CD4-positive, alpha-beta T cell treated with Interleukin-2 at 100 ng/mL for 4 hours (primary cell): ENCODE results near the gene CHTF8.
A peak's percentile ranks its signal among the peaks of the same experiment; 100 is the strongest.
"Not testable (repeated sequence)": the region's sequence is repeated elsewhere in the genome, so short reads cannot be mapped to it uniquely, and the experiment has no call there.

Source experiments
- DNase-seq: peaks from one replicate; pipeline ENCODE4 v3.0.0-alpha.2; 2020; ENCODE audit warnings: low spot score

CHTF8 gene, protein sequence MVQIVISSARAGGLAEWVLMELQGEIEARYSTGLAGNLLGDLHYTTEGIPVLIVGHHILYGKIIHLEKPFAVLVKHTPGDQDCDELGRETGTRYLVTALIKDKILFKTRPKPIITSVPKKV

DNA sequence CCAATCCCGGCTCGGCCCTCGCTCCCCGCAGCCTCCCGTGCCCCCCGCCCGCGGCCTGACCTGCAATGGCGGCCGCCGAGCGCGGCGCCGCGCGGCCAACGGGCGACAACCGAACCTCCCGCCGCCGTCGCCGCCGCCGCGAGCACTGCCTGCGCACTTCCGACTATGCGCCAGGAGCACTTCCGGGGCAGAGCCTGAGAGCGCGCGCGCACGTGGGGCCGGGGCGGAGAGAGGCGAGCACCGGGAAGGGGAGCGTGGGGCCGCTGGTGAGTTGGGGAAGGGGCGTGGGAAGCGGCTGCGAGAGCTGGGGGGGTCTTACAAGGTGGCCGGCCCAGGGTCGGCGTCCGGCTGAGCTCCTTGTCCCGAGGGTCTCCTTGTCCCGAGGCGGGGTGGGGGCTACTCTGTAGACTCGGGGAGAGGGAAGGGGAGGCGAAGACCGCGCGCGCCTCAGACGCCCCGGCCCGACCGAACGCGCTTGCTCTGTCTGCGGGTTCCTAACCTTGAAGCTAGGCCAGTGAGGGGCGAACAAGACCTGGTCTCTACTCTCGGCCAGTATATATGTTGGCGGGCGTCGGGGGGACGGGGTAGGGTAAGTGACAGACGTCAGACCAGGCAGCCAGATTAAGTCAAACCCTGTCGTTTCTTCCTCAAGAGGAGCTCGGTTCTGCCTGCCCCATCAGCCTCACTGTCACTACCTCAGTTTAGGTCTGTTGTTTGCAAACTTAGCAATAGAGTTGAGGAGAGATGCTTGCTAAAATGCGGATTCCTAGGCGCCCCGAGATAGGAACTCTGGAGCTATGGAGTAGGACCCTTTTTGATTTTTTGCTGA, at the start of gene CHTF8, which contains the start of gene UTP4:
CHTF8 (minus strand) TSS at position 165 of the 829 bp plus-strand sequence. CDS start 11,130 bp downstream, outside the sequence.
UTP4 (plus strand) TSS at position 226 of the 829 bp plus-strand sequence. CDS start 811 bp downstream, outside the sequence.
- DNase-seq: peak; percentile 78

DNA sequence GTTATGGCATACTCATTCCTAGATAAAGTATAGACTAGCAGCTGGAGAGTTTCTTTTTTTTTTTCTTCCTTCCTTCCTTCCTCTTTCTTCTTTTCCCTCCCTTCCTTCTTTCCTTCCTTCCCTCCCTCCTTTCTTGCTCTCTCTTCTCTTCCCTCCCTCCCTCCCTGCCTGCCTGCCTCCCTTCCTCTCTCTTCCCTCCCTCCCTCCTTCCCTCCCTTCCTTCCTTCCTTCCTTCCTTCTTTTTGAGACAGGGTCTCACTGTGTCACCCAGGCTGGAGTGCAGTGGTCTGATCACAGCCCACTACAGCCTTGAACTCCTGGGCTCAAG, 47.6 kb upstream of the CHTF8 start:
- DNase-seq: no peak

DNA sequence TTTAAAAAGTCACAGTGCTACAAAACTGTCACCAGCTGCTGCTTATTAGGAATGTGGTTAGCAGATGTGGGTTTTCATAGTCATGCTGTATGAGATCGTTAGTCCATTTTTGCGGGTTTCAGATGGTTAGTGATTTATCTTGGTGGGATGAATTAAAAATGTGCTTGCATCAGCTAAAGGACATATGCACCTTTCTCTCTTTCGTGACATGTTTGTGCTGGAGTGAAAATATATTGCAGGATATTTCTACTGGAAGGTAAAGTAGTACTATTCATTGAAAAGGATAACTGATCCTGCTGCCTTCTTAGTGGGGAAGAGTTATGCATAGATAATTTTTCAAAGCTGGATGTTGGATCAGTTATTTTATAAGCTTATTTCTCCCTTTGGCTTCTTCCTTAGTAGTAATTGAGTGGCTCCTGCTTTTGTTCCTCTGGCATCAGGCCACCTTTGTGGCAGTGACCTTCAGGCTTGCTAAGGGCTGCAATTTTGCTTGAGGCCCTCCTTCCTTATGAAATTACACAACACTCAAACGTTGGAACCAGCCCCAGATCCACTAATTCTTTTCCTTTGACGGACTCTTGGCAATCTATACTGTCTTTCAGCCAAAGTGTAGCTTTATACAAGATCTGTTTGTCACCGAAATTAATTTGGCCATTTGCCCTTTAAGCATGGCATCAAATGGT, 47.1 kb upstream of the CHTF8 start:
- no peak for DNase-seq

DNA sequence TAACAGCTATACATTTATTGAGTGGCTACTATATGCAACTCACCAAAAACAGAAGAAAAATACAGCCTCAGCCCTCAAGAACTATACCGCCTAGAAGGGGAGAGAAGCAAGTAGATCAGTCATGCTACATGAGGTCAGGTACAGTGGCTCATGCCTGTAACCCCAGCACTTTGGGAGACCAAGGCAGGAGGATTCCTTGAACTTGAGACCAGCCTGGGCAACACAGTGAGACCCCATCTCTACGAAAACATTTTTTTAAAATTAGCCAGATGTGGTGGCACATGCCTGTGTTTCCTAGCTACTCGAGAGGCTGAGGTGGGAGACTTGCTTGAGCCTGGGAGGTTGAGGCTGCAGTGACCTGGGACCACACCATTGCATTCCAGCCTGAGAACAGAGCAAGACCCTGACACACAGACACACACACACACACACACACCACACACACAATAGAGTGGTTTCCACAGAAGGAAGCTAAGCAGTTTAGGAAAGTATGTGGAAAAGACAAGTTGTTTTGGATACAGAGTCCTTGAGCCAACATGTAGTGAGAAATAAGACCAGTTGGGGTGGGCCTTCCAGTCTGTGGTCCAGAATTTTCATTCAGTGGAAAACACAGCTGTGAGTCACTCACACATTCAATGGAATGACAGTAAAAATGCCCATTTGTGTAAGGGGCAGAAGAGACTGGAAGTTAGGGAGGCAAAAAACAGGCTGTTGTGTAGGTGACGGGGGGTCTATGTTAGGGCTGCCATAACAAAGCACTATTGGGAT, 43.8 kb upstream of the CHTF8 start:
- DNase-seq: no peak

DNA sequence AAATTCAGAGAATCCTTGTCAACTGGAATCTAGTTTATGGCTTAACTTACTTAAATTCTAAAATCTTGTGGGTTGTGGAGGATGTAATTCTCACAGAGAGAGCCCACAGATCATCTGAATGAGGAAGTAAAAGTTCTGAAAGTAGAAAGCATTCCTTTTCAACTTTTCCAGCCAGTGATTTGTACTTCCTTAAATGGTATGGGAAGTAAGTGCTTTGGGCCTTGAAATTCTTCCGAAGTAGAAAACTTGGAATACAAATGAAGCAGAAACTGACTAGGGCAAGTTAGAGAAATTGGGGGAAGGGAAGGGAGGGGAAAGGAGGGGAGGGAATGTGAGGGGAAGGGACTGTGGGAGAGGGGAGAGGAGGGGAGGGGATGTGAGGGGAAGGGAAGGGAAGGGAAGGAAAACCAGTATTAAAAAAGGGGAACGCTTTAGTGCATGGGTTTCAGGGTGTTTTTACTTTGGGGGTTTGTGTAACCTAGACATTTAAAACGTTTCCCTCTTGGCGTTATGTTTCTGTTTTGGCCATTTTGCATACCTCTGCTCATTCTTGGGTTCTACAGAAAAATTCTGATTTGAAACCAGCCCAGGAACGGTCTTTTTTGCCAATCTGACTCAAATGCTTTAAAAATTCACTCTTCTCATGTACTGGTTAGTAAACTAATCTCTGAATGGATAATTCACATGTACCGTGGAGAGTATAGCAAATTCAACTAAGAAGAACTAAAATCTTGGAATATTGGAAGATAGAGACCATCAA, 39.1 kb upstream of the CHTF8 start:
- no peak for DNase-seq

DNA sequence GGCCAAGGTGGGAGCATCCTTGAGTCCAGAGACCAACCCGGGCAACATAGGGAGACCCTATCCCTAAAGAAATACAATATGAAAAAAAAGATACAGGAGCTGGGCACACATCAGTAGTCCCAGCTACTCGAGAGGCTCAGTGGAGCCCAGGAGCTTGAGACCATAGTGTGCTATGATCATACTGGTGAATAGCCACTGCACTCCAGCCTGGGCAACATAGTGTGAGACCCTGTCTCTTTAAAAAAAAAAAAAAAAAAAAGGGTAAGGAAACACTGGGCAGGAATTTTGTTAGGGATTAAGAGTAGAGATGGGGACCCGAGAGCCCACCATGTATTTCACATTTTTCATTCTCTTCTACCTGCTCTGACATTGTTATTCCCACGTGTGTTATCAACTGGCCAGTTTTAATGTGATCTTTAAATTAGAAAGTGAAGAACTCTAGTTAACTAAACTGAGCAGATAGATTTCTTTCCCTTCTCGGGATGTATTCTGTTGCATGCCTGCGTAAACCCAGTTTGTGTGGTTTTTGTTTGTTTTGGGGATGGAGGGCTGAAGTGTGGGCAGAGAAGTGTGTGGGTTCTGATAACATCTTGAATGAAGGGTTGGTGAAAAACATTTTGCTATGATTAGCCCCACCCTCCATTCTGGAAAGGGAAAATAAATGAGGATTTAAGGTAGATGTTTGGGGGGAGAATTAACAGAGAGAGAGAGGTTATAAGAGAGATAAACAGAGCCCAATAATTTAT, 37.4 kb upstream of the CHTF8 start:
- DNase-seq: no peak

DNA sequence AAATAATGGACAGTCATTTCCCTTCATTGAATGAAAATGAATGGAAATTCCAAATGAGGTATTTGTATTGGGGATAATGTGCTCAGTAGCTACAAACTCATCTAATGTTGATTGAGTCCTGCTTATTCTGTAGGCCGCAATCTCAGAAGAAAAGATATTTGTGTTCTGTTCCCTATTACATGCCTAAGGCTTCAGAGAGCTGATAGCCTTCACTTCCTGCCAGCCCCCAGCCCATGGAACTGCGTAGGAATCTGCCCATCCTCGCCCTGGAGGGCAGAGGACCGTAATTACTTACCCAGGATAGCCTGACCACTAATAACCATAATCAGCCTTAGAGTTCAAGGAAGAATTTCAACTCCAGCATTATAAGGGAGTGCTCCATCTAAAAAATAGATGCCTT, 36.7 kb upstream of the CHTF8 start:
- no peak for DNase-seq

DNA sequence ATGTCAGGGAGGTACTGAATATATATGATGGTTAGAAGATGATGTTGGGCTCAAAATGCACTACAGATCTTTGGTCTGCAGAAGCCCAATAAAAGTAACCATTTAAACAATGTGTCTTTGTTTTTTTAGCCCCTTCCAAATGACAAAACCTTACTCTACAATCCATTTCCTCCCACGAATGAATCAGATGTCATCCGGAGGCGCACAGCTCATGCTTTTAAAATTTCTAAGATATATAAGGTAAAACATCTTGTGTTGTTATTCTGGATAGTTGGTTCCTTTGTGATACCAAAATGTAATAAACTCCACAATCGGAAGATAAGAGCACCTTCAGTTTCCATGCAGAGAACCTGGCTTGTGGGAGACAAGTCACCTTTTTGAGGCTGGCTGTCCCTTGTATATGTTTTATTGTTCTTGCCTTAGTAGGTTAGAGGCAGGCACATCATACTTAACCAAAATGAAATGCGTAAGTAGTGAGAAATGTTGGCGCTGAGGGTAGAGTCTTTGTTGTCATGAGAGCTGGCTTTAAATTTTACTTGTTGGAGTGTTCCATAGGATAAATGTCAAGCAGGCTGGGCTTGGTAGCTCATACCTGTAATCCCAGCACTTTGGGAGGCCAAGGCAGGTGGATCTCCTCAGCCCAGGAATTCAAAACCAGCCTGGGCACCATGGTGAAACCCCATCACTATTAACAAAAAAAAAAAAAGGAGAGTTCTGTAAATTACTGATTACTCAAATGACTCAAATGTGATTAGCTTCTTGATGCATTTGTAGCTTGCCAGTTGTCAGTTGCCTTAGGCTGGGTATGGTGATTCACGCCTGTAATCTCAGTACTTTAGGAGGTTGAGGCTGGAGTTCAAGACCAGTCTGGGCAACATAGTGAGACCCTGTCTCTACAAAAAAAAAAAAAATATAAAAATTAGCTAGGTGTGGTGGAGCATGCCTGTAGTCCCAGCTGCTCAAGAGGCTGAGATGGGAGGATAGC, 34.9 kb upstream of the CHTF8 start:
- DNase-seq: no peak

DNA sequence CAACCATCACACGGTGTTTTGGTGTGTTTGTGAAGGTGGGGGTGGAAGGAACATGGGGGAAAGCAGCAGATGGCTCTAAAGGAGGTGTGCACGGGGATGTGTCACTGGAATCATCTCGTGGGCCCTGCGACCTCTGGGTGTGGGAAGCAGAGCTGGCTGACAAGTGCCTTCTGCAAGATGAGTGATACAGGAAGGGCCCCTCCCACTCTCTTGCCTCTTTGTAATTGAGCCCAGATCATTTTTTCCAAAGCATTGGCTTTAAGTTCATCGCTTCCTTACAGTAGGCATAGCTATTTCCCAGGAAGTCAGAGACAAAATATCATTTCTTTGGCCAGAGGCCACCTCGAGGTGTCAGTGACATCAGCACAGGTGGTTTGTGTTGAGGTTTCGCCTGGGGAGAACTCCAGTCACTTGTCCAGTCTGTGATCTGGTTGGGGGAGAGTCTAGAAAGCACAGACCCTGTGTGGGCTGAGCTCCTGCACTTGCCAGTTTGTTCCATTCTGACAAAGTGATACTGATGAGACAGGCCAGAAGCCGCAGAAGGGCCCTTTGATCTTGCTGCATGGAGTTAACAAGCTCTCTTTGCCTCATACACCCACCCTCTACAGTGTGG, 33.9 kb upstream of the CHTF8 start:
- DNase-seq: peak; percentile 33

DNA sequence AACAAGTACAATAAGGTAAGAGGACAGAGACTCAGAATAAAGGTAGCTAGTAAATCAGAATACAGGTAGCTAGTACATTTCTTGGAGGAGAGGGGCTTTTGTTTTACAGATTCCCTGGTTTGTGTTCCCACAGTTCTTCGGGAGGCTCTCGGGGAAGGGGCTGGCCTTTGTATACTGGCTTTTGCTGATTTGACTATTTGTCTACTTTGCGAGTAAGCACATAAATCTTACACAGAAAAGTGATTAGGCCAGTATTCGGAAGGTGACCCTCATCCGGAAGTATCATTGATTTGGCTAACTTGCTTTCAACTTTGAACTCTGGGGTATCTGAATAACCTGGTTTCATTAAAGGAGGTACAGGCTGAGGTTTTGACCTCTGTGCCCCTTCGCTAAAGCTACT, 33.2 kb upstream of the CHTF8 start:
- no peak for DNase-seq

DNA sequence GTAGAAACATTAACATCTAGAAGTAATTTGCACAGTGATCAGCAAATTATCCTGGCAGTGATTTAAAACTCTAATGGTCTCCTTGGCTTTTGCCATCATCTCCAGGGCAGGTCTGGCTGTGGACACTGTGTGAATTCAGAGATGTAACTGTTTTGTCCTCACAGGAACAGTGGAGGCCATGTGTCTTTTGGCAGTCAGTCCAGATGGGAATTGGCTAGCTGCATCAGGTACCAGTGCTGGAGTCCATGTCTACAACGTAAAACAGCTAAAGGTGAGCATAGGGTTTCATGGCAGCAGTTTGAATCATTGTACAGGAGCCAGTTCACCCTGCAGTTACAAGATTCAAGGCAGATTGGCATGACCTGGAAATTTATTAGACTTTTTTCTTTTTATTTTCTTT, 27.8 kb upstream of the CHTF8 start:
- no peak for DNase-seq

DNA sequence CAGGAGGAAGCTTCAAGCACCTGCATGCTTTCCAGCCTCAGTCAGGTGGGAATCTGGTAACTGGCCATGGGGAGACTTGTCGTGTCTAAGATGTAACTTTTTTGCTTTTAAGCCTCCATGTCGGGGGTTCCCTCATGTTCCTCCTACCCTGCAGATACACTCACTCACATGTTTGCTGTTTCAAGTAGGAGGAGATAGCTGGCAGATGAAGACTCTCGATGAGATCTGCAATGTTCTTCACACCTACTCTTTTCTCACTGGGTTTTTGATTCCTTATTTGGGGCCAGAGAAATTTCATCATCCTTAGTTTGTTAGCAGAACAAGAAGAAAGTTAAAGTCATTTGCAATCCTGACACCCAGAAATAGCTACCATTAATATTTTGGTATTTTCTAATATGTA, 24.8 kb upstream of the CHTF8 start:
- DNase-seq: no peak

DNA sequence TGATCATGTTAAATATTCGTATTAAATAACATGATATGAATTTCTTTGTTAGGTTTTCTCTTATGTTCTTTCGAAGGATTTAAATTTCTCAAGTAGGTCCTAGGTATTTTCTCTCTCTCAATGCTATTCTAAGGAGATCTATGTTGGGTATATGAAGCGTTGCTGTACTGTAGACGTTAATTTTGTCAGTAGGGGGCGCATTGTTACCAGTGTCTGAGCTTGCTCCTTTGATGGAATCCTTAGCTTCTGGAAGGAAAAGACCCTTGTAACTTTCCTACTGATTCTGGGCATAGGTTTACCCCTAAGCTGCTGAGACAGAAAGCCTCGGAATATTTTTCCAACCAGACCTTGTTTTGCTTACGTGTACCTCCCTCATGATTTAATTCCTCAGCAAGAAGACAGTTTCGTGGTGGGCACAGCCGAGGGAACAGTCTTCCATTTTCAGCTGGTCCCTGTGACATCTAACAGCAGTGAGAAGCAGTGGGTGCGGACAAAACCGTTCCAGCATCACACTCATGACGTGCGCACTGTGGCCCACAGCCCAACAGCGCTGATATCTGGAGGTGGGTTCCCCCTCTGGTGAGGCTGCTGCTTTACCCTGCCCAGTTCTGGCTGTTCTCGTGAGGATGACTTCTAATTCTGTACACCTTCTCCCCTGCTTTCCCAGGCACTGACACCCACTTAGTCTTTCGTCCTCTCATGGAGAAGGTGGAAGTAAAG, 17.9 kb upstream of the CHTF8 start:
- peak; percentile 77 for DNase-seq

DNA sequence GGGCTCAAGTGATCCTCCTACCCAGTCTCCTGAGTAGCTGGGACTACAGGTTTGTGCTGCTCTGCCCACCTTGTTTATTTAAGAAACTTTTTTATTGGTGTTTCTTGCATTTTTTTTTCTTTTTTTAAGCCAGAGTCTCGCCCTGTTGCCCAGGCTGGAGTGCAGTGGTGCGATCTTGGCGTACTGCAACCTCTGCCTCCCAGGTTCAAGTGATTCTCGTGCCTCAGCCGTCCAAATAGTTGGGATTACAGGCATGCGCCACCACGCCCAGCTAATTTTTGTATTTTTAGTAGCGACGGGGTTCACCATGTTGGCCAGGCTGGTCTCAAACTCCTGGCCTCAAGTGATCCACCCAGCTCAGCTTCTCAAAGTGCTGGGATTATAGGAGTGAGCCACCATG, 17.2 kb upstream of the CHTF8 start:
- DNase-seq: not testable (repeated sequence)

DNA sequence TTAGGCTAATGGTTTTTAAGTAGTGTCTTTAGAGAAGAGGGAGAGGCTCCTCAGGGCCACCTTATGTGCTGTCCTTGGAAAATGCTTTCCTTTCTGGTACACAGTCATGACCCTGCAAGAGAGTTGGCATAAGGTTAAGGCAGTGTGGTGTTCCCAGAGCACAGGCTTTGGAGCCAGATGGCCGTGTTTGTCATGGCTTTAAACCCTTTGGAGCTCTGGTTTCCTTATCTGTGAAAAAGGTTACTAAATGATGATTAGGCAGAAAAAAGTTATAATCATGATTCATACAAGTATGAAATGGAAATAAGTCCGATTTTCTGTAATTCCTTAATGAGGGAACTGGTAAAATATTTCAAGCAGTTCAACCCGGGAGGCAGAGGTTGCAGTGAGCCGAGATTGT, 13.3 kb upstream of the CHTF8 start:
- DNase-seq: no peak

DNA sequence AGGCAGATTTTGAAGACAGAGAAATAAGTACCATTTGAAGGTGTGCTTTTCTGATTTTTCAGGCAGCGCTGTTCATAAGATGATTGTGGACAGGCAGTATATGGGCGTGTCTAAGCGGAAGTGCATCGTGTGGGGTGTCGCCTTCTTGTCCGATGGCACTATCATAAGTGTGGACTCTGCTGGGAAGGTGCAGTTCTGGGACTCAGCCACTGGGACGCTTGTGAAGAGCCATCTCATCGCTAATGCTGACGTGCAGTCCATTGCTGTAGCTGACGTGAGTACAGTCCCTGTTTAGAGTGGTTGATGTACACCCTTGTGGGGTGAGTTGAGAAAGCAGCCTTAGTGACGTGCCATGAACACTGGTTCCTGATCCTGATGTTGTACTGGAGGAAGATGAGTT, 10.7 kb upstream of the CHTF8 start:
- no peak for DNase-seq

DNA sequence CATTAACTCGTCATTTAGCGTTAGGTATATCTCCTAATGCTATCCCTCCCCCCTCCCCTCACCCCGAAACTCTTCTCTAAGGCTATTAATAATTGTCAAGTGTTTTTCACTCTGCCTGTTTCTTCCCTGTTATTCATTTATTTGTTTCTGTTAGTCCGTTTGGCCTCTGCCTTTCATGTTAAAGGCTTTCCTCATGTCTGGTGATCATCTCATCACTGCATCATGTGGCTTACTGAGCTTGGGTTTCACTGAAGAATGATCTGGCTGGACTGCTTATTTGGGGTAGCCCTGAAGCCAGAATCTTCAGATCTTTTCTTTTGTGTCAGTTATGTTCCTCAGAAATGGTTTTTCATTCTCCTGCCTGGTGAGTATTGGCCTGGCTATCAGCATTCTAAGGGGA, 9.5 kb upstream of the CHTF8 start:
- no peak for DNase-seq

DNA sequence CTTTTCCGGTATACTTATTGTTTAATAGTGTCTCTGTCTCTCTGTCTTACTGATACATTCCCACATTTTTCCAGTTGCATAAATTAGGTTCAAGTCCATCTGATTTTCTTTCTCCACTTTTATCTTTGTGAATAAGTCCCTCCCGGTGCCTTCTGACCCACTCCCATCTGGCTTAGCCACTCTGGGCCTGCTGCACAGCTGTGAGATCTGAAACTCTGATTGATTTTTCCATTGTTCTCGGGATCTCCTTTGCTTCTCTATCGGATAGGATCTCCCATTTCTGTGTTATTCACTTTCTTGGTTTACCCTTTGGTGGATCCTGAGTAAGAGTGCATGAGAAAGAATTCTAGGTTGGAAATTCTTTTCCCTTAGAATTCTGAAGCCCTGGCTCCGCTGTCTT, 8.6 kb upstream of the CHTF8 start:
- DNase-seq: no peak

DNA sequence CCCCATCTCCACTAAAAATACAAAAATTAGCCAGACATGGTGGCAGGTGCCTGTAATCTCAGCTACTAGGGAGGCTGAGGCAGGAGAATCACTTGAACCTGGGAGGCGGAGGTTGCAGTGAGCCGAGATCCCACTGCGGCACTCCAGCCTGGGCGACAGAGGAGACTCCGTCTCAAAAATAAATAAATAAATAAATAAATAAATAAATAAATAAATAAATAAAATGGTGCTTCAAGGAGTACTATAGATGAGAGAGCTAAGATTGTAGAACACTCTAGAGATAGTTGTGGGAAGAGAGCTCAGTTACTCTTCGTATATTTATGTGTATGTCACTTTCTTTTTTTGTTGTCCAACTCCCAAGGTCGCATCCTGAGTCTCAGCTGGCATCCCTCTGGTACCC, 7.1 kb upstream of the CHTF8 start:
- DNase-seq: not testable (repeated sequence)
